Stomach (tissue), 9 donors: ENCODE measurements around the gene NDUFA3. TPM values are rescaled to one million over a fixed set of nuclear protein-coding genes. Genes with fewer than 3 reads are reported as not detected.

Source experiments
- DNase-seq, 2 donors: peaks; one replicate each; pipeline versions ENCODE4 v3.0.0 to v3.0.0-alpha.2; 2013 to 2019
- H3K27ac ChIP-seq, 5 donors: fragments of 200-600 bp in 4 of 5; sonication (generic) in 4 of 5; one replicate each; pipeline ENCODE4 v1.5.1; 2013 to 2019; ENCODE audit warnings: mild to moderate bottlenecking in 1 of 5, moderate library complexity in 1 of 5
- H3K27me3 ChIP-seq, 3 donors: fragments of 200-600 bp; sonication (generic); one replicate each; pipeline ENCODE4 v1.5.1; 2017 to 2019; ENCODE audit warnings: mixed run types in 1 of 3
- H3K36me3 ChIP-seq, 4 donors: fragments of 200-600 bp; sonication (generic); 1 replicate in 3 of 4; 2 replicates in 1 of 4; pipeline ENCODE4 v1.5.1; 2016 to 2019
- H3K4me1 ChIP-seq, 4 donors: fragments of 200-600 bp; sonication (generic); one replicate each; pipeline ENCODE4 v1.5.1; 2016 to 2019
- H3K4me3 ChIP-seq, 4 donors: fragments of 200-600 bp; sonication (generic) in 3 of 4; one replicate each; pipeline ENCODE4 v1.5.1; 2016 to 2019; ENCODE audit warnings: mild to moderate bottlenecking in 1 of 4
- H3K9me3 ChIP-seq, 4 donors: fragments of 200-600 bp; sonication (generic); one replicate each; pipeline ENCODE4 v1.5.1; 2016 to 2019
- EP300 ChIP-seq: sonication (generic); formaldehyde crosslinking; IDR thresholded peaks from one replicate; pipeline ENCODE4 v1.6.1; 2017; ENCODE audit warnings: antibody characterized with exemption
- POLR2A ChIP-seq, 4 donors: fragments of 450-650 bp; IDR thresholded peaks; one replicate each; pipeline ENCODE4 v1.6.1; 2016; ENCODE audit warnings: antibody characterized with exemption in 4 of 4, control low read depth in 2 of 4, mild to moderate bottlenecking in 1 of 4, moderate library complexity in 1 of 4
- POLR2AphosphoS5 ChIP-seq, 3 donors: sonication (generic); formaldehyde crosslinking; IDR thresholded peaks; one replicate each; pipeline ENCODE4 v1.6.1; 2016; ENCODE audit warnings: antibody characterized with exemption in 3 of 3
- WGBS, 5 donors: extraction: QIAGEN DNeasy Blood & Tissue Kit in 3 of 5; methylation state at CpG; one replicate each; pipeline versions ENCODE4 v1.1.5 to v1.1.7; 2013 to 2018; 5-methylcytosine and 5-hydroxymethylcytosine counted together
- intact Hi-C: fragments of 100-400 bp; cut with DNase I; formaldehyde crosslinking; loops from one replicate; pipeline ENCODE4 v1.15.1; 2023; ENCODE audit warnings: low total_unique reads
- polyA plus RNA-seq, 3 donors: library from polyadenylated mRNA; stranded (reverse); fragments of 200-250 nt; gene quantifications; one replicate each; pipeline ENCODE4 v1.2.3, GENCODE V29; 2013
- total RNA-seq, 5 donors: library from RNA; depleted of rRNA; stranded (reverse); fragments of >200 nt; gene quantifications; one replicate each; pipeline versions ENCODE4 v1.1.0 to v1.2.3, GENCODE V29; 2014 to 2016
- TF ChIP-seq, protein P1 (sequence below), 7 experiments: fragments of 450-650 bp in 4 of 7; fragments of 200-600 bp in 3 of 7; sonication (generic) in 3 of 7; IDR thresholded peaks; one replicate each; pipeline ENCODE4 v1.5.1; 2016 to 2019; ENCODE audit warnings: antibody characterized with exemption in 7 of 7, control low read depth in 2 of 7, mild to moderate bottlenecking in 1 of 7
- donor health status: healthy with polysubstance abuse.
- donor health status: Bipolar disorder and iron deficiency.
- donor health status: healthy.

Gene NDUFA3
- total and polyA plus RNA-seq, 8 donors, result 7.0 to 401 (median 253) TPM; not detected in 1

DNA sequence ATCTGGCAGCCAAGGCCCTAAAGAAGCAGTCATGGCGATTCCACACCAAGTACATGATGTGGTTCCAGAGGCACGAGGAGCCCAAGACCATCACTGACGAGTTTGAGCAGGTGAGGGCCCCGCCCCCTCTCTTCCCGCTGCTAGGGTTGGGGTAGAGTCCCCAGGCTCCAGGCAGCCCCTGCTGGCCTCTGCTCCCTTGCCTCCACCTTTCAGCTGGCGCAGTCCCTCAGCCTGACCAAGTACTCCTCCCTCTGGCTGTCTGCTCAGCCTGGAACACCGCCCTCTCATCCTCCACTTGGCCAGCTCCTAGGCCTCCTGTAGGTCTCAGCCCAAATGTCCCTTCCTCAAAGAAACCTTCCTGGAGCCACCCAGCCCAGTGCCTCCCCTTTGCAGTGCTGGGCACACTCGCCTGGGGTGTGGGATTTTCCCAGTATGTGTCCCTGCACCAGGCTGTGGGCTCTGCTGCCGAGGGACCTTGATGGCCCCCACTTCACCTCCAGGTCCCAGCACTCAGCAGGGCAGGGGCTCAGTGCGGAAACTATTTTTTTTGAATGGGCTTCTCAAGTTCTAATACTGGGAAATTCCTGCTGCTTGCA, 51.2 kb downstream of the NDUFA3 start:
- H3K4me1 ChIP-seq, result peaks cover 8 to 26% (median 19%) of the 10 kb centered on the region in 4 donors
- peak overlapping the region in 1 of 5 donors; percentile 27 for H3K27ac ChIP-seq
- 68 to 83% (median 80%) methylated on average over 5 to 10 of the region's 10 CpGs for WGBS, 5 donors
- H3K27me3 ChIP-seq, result no peaks in the 10 kb centered on the region
- peaks cover 90 to 95% (median 94%) of the 10 kb centered on the region in 4 donors for H3K36me3 ChIP-seq
- no peak overlapping the region for H3K4me3 ChIP-seq
- intact Hi-C loops, result no loop called here
- TF ChIP-seq EP300 (no peak), POLR2AphosphoS5 (IDR thresholded peaks at IDR 0.05) (no peak), POLR2A (IDR thresholded peaks at IDR 0.05) (no peak)
- TF ChIP-seq, protein P1, sequence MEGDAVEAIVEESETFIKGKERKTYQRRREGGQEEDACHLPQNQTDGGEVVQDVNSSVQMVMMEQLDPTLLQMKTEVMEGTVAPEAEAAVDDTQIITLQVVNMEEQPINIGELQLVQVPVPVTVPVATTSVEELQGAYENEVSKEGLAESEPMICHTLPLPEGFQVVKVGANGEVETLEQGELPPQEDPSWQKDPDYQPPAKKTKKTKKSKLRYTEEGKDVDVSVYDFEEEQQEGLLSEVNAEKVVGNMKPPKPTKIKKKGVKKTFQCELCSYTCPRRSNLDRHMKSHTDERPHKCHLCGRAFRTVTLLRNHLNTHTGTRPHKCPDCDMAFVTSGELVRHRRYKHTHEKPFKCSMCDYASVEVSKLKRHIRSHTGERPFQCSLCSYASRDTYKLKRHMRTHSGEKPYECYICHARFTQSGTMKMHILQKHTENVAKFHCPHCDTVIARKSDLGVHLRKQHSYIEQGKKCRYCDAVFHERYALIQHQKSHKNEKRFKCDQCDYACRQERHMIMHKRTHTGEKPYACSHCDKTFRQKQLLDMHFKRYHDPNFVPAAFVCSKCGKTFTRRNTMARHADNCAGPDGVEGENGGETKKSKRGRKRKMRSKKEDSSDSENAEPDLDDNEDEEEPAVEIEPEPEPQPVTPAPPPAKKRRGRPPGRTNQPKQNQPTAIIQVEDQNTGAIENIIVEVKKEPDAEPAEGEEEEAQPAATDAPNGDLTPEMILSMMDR (IDR thresholded peaks at IDR 0.05), result no peak
- no peak for DNase-seq
- H3K9me3 ChIP-seq, result no peaks in the 10 kb centered on the region

GRCh38 chr19:54154603-54155345, 52.1 kb downstream of the NDUFA3 start:
- Histone ChIP-seq H3K9me3 (no peaks in the 10 kb centered on the region), H3K27ac (no peak overlapping the region), H3K36me3 (peaks cover 80 to 85% (median 85%) of the 10 kb centered on the region in 4 donors), H3K4me3 (no peak overlapping the region), H3K27me3 (no peaks in the 10 kb centered on the region), H3K4me1 (peaks cover 10 to 28% (median 24%) of the 10 kb centered on the region in 4 donors)
- no peak for DNase-seq
- 62 to 73% (median 66%) methylated on average over 17 to 18 of the region's 18 CpGs for WGBS, 5 donors
- intact Hi-C loops, result no loop called here
- TF ChIP-seq POLR2A (IDR thresholded peaks at IDR 0.05) (no peak), POLR2AphosphoS5 (IDR thresholded peaks at IDR 0.05) (no peak), EP300 (no peak)
- TF ChIP-seq, protein P1 (IDR thresholded peaks at IDR 0.05), result no peak

DNA sequence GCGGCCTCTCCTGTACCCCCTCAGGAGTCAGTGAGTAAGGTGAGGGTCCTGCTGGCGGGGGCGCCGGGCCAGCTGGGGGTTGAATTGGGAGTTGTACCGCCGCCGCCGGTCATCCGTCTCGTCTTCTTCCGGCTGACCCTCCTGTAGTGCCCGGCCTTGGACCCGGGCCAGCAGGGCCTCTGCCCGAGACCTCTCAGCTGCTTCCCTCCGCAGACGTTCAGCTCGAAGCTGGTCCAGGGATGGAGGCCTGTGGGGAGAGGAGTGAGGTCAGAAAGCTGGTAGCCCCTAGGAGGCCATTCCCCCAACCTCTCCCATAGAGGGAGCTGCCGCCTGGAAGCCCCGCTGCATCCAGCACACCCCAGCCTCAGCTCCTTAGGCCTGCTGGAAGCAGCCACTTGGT, 53.0 kb downstream of the NDUFA3 start:
- TF ChIP-seq, protein P1 (IDR thresholded peaks at IDR 0.05), result no peak
- no peak for TF ChIP-seq POLR2AphosphoS5 (IDR thresholded peaks at IDR 0.05)
- TF ChIP-seq POLR2A (IDR thresholded peaks at IDR 0.05), result no peak
- TF ChIP-seq EP300, result no peak
- Histone ChIP-seq H3K9me3 (no peaks in the 10 kb centered on the region), H3K4me3 (no peak overlapping the region), H3K4me1 (peaks cover 16 to 35% (median 32%) of the 10 kb centered on the region in 4 donors), H3K27me3 (no peaks in the 10 kb centered on the region), H3K36me3 (peaks cover 72 to 76% (median 76%) of the 10 kb centered on the region in 4 donors), H3K27ac (no peak overlapping the region)
- intact Hi-C loops, result no loop called here
- DNase-seq, result no peak
- WGBS, 5 donors, result 75 to 77% (median 76%) methylated on average over 14 to 19 of the region's 19 CpGs

- no peak for DNase-seq
- no peaks in the 10 kb centered on the region for H3K27me3 ChIP-seq
- intact Hi-C loops, result no loop called here
- H3K27ac ChIP-seq, result no peak overlapping the region
- H3K4me1 ChIP-seq, result peaks cover 24 to 43% (median 40%) of the 10 kb centered on the region in 4 donors
- H3K9me3 ChIP-seq, result no peaks in the 10 kb centered on the region
- peaks cover 64 to 68% (median 68%) of the 10 kb centered on the region in 4 donors for H3K36me3 ChIP-seq
- TF ChIP-seq, protein P1 (IDR thresholded peaks at IDR 0.05), result no peak
- TF ChIP-seq POLR2AphosphoS5 (IDR thresholded peaks at IDR 0.05), result no peak
- no peak for TF ChIP-seq POLR2A (IDR thresholded peaks at IDR 0.05)
- TF ChIP-seq EP300, result no peak
- 74 to 84% (median 79%) methylated on average over 9 to 11 of the region's 11 CpGs for WGBS, 5 donors
- H3K4me3 ChIP-seq, result no peak overlapping the region
These were observed 53.8 kb downstream of the NDUFA3 start for GRCh38 chr19:54156490-54156889.
